Activated CD8-positive, alpha-beta memory T cell treated with anti-CD3 and anti-CD28 coated beads for 36 hours (primary cell): ENCODE data around the gene TAOK2. TPM values are rescaled to one million over a fixed set of nuclear protein-coding genes. Genes with fewer than 3 reads are reported as not detected.
"Not testable (repeated sequence)": the region's sequence is repeated elsewhere in the genome, so short reads cannot be mapped to it uniquely, and the experiment has no call there.

ENCODE experiments used
- CTCF ChIA-PET: fragments of 350-600 bp; sonication (Branson Sonifier 250); formaldehyde crosslinking; loops from one replicate; lab custom pipeline; 2021; ENCODE audit warnings: antibody characterized with exemption; lab: Charles Lee
- POLR2A ChIA-PET: fragments of 350-600 bp; sonication (Branson Sonifier 250); formaldehyde crosslinking; loops from one replicate; lab custom pipeline; 2021; ENCODE audit warnings: antibody characterized with exemption; lab: Charles Lee
- total RNA-seq, 2 experiments: library from RNA; stranded (reverse); gene quantifications; one replicate each; pipeline ENCODE4 v1.2.3, GENCODE V29; 2021

Gene TAOK2
- total RNA-seq, 2 experiments from 2014 or later, result 38.8 to 39.1 TPM

- POLR2A ChIA-PET, result no interaction called here
Measured at GRCh38 chr16:30006659-30007377, 33.1 kb downstream of the TAOK2 start.

GRCh38 chr16:30007378-30007895, 33.8 kb downstream of the TAOK2 start:
- ChIA-PET POLR2A (no interaction called here), CTCF (interaction anchor here (3.1 kb wide), 1 partner anchor 10 kb away, joined by 10 read pairs; the partner anchor contains the start of gene INO80E)

More at GRCh38 chr16:30006659-30007377, 33.1 kb downstream of the TAOK2 start:
- CTCF ChIA-PET, result interaction anchor here (1.2 to 3.1 kb wide), 4 partner anchors 10 to 315 kb away, joined by 4 to 10 read pairs (median 6); partner anchors contain the start of gene INO80E

DNA sequence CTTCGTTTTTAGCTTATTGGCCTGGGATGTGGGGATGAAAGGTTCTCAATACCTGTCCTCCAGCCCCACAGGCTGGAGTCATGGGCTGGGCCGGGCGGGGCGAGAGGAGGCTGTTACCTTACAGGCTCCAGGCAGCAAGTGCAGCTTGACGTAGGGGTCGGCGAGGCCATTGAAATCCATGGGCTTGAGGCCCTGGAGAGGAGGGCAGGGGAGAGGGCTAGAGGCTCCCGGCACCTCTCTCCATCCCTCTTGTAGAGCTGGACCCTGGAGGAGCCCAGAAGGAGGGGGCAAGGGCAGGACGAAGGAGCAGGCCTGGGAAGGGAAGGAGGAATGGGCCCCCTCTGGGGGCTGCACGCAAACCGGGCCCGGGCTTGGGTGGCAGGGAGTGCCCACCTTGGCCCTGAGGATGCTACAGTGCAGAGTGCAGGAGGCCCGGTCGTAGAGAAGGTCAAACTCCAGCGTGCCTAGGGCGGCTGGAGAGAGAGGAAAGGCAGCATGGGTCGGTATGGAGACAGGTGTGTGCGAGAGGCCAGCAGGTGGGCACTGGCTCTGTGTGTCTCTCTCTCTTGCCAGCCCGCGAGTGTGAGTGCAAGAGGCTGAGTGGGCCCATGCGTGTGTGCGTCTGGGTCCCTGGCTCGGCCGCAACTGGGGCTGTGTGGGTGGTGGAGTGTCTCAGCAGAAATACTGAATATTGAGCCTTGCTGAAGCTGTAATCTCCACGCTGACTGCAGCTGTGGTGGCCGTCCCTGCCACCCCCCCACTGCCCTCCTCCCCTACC, 35.6 kb downstream of the TAOK2 start:
- ChIA-PET POLR2A (no interaction called here), CTCF (interaction anchor here (1.0 to 1.6 kb wide), 2 partner anchors 13 to 84 kb away, joined by 3 read pairs; partner anchors contain the start of gene INO80E)

GRCh38 chr16:30009990-30010843, 36.5 kb downstream of the TAOK2 start:
- ChIA-PET POLR2A (no interaction called here), CTCF (interaction anchor here (1.6 kb wide), 1 partner anchor 85 kb away, joined by 3 read pairs; no protein-coding TSS in a partner anchor)

GRCh38 chr16:30010844-30011713, 37.4 kb downstream of the TAOK2 start, which contains the start of gene DOC2A:
DOC2A (minus strand) TSS chr16:30011027; CDS start chr16:30010222, 805 bp downstream.
- POLR2A ChIA-PET, result interaction anchor here (0.6 kb wide), 1 partner anchor 1166 kb away, joined by 4 read pairs; no protein-coding TSS in a partner anchor

DNA sequence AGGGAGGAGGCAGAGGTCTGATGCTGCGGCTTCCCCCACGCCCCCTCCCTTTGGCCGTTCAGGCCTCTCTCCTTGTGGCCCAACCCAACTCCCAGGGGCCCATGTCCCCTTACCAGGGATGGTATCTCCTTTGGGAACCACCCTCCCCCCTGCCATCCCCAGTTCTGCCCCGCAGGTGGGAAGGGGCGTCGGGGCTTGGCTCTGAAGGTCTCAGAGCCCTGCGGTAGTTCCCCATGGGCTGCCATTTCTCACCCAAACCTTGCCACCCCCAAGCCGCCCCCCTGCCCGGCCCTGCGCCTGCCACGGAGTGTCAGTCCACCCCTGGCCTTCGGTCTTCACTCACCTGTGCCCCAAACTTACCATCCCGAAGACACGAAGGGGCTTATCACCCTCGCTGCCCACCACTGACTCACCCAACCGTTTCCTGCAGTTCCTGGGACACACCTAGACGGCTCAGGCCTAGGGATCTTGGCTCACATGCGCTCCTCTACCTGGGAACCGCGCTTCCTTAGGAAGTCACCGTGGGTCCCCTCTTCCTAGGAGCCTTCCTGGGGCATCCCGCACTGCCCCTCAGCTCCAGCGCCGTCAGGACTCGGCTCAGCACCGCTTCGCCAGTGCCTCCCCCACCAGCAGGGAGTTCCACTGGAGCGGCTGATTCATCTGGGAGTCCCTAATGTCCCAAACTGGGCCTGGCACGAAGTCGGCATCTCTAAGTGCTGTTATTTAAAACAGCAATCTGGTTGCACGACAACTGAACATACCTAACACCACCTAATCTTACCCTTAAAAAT, 38.2 kb downstream of the TAOK2 start:
- CTCF ChIA-PET, result interaction anchor here (1.3 kb wide), 1 partner anchor 20 kb away, joined by 3 read pairs; no protein-coding TSS in a partner anchor
- POLR2A ChIA-PET, result interaction anchor here (0.6 kb wide), 1 partner anchor 1166 kb away, joined by 4 read pairs; no protein-coding TSS in a partner anchor

More at GRCh38 chr16:30010844-30011713, 37.4 kb downstream of the TAOK2 start, which contains the start of gene DOC2A:
- CTCF ChIA-PET, result interaction anchor here (1.6 kb wide), 1 partner anchor 86 kb away, joined by 3 read pairs; no protein-coding TSS in a partner anchor

DNA sequence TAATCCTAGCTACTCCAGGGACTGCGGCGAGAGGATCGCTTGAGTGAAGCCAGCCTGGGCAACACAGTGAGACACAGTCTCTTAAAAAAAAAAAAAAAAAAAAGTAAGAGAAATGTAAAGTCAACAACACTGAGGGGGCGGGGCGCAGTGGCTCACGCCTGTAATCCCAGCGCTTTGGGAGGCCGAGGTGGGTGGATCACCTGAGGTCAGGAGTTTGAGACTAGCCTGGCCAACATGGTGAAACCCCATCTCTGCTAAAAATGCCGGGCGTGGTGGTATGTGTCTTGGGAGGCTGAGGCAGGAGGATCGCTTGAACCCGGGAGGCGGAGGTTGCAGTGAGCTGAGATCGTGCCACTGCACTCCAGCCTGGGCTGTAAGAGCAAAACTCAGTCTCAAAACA, 38.9 kb downstream of the TAOK2 start:
- POLR2A ChIA-PET, result not testable (repeated sequence)
- CTCF ChIA-PET, result interaction anchor here (0.7 to 1.3 kb wide), 4 partner anchors 19 to 315 kb away, joined by 3 read pairs; no protein-coding TSS in a partner anchor

DNA sequence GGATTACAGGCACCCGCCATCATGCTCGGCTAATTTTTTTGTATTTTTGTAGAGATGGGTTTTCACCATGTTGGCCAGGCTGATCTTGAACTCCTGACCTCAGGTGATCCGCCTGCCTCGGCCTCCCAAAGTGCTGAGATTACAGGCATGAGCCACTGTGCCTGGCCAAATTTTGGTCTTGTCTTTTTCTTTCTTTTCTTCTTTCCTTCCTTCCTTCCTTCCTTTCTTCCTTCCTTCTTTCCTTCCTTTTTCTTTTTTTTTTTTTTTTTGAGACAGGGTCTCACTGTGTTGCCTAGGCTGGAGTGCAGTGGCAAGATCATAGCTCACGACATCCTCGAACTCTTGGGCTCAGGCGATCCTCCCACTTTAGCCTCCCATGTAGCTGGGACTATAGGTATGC, 41.8 kb downstream of the TAOK2 start:
- CTCF ChIA-PET, result interaction anchor here (0.7 kb wide), 2 partner anchors 36 to 39 kb away, joined by 3 to 4 read pairs; no protein-coding TSS in a partner anchor

GRCh38 chr16:30016555-30017276, 43.0 kb downstream of the TAOK2 start:
- ChIA-PET POLR2A (no interaction called here), CTCF (interaction anchor here (1.3 kb wide), 1 partner anchor 316 kb away, joined by 5 read pairs; no protein-coding TSS in a partner anchor)

More for the DNA sequence above, 41.8 kb downstream of the TAOK2 start:
- POLR2A ChIA-PET, result interaction anchor here (0.7 kb wide), 1 partner anchor 39 kb away, joined by 3 read pairs; no protein-coding TSS in a partner anchor

GRCh38 chr16:30017277-30017656, 43.6 kb downstream of the TAOK2 start:
- ChIA-PET POLR2A (no interaction called here), CTCF (interaction anchor here (1.3 kb wide), 1 partner anchor 317 kb away, joined by 5 read pairs; no protein-coding TSS in a partner anchor)

DNA sequence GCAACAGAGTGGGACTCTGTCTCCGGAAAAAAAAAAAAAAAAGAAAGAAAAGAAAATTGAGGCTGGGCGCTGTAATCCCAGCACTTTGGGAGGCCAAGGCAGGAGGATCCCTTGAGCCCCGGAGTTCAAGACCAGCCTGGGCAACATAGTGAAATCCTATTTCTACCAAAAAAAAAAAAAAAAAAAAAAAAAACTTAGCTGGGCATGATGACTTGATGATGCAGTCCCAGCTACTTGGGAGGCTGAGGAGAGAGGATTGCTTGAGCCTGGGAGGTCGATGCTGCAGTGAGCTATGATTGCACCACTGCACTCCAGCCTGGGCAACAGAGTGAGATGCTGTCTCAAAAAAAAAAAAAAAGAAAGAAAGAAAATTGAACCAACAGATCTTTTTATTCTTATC, 44.3 kb downstream of the TAOK2 start:
- POLR2A ChIA-PET, result not testable (repeated sequence)
- CTCF ChIA-PET, result interaction anchor here (0.5 to 2.0 kb wide), 5 partner anchors 13 to 317 kb away, joined by 3 to 5 read pairs (median 4); no protein-coding TSS in a partner anchor

DNA sequence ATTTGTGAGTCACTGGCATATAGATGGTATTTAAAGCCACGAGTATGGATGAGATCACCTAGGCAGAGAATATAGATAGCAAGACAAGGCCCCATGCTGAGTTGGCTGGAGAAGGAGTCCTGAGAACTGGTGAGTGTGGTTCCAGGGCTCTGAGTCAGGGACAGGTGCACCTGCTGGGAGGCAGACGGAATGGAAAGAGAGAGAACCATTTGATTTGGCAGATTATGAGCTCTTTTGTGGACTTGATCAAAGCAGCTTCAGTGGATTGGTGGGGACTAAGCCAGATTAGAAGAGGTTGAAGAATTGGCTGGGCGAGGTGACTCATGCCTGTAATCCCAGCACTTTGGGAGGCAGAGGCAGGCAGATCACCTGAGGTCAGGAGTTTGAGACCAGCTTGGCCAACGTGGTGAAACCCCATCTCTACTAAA, 45.1 kb downstream of the TAOK2 start:
- POLR2A ChIA-PET, result interaction anchor here (0.9 kb wide), 1 partner anchor 92 kb away, joined by 3 read pairs; no protein-coding TSS in a partner anchor
- CTCF ChIA-PET, result interaction anchor here (0.7 to 2.0 kb wide), 4 partner anchors 13 to 170 kb away, joined by 3 to 5 read pairs (median 4); no protein-coding TSS in a partner anchor

- ChIA-PET CTCF (interaction anchor here (0.6 to 2.0 kb wide), 7 partner anchors 8 to 332 kb away, joined by 3 to 11 read pairs (median 3); partner anchors contain the start of gene TLCD3B), POLR2A (no interaction called here)
Measured at GRCh38 chr16:30022887-30023286, 49.2 kb downstream of the TAOK2 start, which contains the start of gene C16orf92. C16orf92 (plus strand) TSS chr16:30023198; CDS start chr16:30023341, 143 bp downstream.

DNA sequence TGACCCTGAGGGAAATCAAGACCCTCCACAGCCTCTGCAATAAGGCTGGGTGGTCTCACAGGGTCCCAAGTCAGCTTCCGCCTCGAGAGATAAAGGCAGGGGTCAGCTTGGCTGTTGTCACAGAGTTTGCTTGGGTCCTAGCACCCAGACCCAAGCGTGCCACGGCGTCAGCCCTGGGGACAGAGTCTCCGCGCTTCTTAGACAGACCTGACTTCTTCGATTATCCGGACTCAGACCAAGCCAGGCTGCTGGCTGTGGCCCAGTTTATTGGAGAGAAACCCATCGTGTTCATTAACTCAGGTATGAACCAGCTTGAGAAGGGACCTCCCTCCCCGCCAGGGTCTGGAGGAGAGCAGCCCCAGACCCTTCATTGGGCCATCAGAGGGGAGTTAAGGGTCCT, 49.9 kb downstream of the TAOK2 start:
- ChIA-PET POLR2A (interaction anchor here (0.5 kb wide), 1 partner anchor 16 kb away, joined by 3 read pairs; no protein-coding TSS in a partner anchor), CTCF (interaction anchor here (0.6 to 2.0 kb wide), 3 partner anchors 8 to 332 kb away, joined by 3 to 11 read pairs (median 3); no protein-coding TSS in a partner anchor)

DNA sequence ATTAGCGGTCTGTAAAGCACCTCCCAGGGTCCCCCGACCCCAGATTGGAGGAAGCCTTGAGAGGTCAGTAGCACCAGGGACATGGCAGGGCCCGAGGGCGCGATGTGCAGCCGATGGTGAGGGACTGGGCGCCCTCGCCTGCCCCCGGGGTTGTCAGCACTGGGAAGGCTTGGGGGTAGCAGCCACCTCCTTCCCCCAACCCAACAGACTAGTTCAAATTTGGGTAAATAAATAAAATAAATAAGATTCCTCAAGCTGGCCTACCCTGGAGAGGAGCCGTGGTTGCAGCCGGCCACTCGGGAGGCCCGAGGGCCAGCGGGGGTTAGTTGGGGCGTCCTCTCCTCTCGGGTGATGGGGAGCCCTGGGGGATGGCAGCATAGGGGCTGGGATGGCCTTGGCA, 50.8 kb downstream of the TAOK2 start:
- POLR2A ChIA-PET, result no interaction called here
- CTCF ChIA-PET, result no interaction called here
